SK-N-SH (cell line): ENCODE results near the gene IGF2R. TPM values are rescaled to one million over a fixed set of nuclear protein-coding genes. Genes with fewer than 3 reads are reported as not detected.

Source experiments
- CTCF ChIA-PET: fragments of 300-600, 350-600 bp; formaldehyde crosslinking; extraction: SDS; loops from one replicate; lab custom pipeline; 2021; lab: Yijun Ruan, JAX
- POLR2A ChIA-PET: fragments of 350-600 bp; sonication (Branson Sonifier 250); formaldehyde crosslinking; extraction: SDS; loops from one replicate; lab custom pipeline; 2020; ENCODE audit warnings: antibody characterized with exemption, inconsistent platforms; lab: Yijun Ruan, JAX
- DNase-seq: peaks from one replicate; pipeline ENCODE4 v3.0.0; 2012
- H2AFZ ChIP-seq: fragments of 200-600 bp; sonication (generic); 2 replicates; pipeline ENCODE4 v1.8.1; 2016; ENCODE audit warnings: antibody characterized with exemption, mild to moderate bottlenecking, low read depth
- H3F3A ChIP-seq: fragments of 200-600 bp; sonication (generic); replicated peaks from 2 replicates; pipeline ENCODE3; 2016; ENCODE audit warnings: antibody characterized with exemption, mild to moderate bottlenecking; ENCODE audit not compliant: insufficient read depth
- H3K27ac ChIP-seq, 2 experiments: fragments of 200-500 bp in 1 of 2; fragments of 200-600 bp in 1 of 2; sonication (Bioruptor generic) in 1 of 2; sonication (generic), shearing (Covaris generic) in 1 of 2; 2 replicates each; pipeline versions ENCODE4 v1.5.1 to v1.6.1; 2014 to 2016; ENCODE audit warnings: low read depth in 2 of 2, inconsistent platforms in 1 of 2, low read length in 1 of 2, mild to moderate bottlenecking in 1 of 2, mixed read lengths in 1 of 2
- H3K27me3 ChIP-seq: fragments of 200-600 bp; sonication (generic), shearing (Covaris generic); 2 replicates; pipeline ENCODE4 v1.6.1; 2016; ENCODE audit warnings: mixed run types; ENCODE audit not compliant: insufficient read depth
- H3K36me3 ChIP-seq, 2 experiments: fragments of 200-500 bp in 1 of 2; fragments of 200-600 bp in 1 of 2; sonication (Bioruptor generic) in 1 of 2; sonication (generic) in 1 of 2; replicated peaks in 1 of 2; 2 replicates each; pipeline versions ENCODE3 to v1.5.1; 2014 to 2016; ENCODE audit warnings: low read length in 1 of 2, mild to moderate bottlenecking in 1 of 2; ENCODE audit not compliant: insufficient read depth in 2 of 2, control insufficient read depth in 1 of 2
- H3K4me1 ChIP-seq, 2 experiments: fragments of 200-500 bp in 1 of 2; fragments of 200-600 bp in 1 of 2; sonication (Bioruptor generic) in 1 of 2; sonication (generic), shearing (Covaris generic) in 1 of 2; 2 replicates each; pipeline versions ENCODE4 v1.5.1 to v1.6.1; 2014 to 2016; ENCODE audit warnings: low read depth in 1 of 2, low read length in 1 of 2, mixed run types in 1 of 2; ENCODE audit not compliant: insufficient read depth in 2 of 2, control insufficient read depth in 1 of 2
- H3K4me2 ChIP-seq: fragments of 200-600 bp; sonication (generic), shearing (Covaris generic); 2 replicates; pipeline ENCODE4 v1.6.1; 2017; ENCODE audit warnings: mixed run types
- H3K4me3 ChIP-seq, 2 experiments: fragments of 200-500 bp in 1 of 2; fragments of 200-600 bp in 1 of 2; sonication (Bioruptor generic) in 1 of 2; sonication (generic), shearing (Covaris generic) in 1 of 2; 2 replicates each; pipeline versions ENCODE4 v1.5.1 to v1.8.1; 2014 to 2016; ENCODE audit warnings: low read depth in 2 of 2, inconsistent platforms in 1 of 2, low read length in 1 of 2, mild to moderate bottlenecking in 1 of 2, mixed read lengths in 1 of 2, moderate library complexity in 1 of 2
- H3K79me2 ChIP-seq: fragments of 200-600 bp; sonication (generic); 2 replicates; pipeline ENCODE4 v1.8.1; 2017; ENCODE audit warnings: mild to moderate bottlenecking; ENCODE audit not compliant: insufficient read depth
- H3K9ac ChIP-seq: fragments of 200-600 bp; sonication (generic); 2 replicates; pipeline ENCODE4 v1.6.1; 2017; ENCODE audit warnings: mixed run types
- H3K9me2 ChIP-seq: fragments of 200-600 bp; sonication (generic); 2 replicates; pipeline ENCODE4 v1.6.1; 2017; ENCODE audit warnings: mixed run types
- H3K9me3 ChIP-seq: fragments of 200-600 bp; sonication (generic); 2 replicates; pipeline ENCODE4 v1.6.1; 2017; ENCODE audit warnings: mixed run types, mild to moderate bottlenecking, moderate library complexity
- H4K20me1 ChIP-seq: fragments of 200-600 bp; sonication (generic); 2 replicates; pipeline ENCODE4 v1.6.1; 2017; ENCODE audit warnings: mild to moderate bottlenecking, mixed run types; ENCODE audit not compliant: insufficient read depth
- CHD2 ChIP-seq: fragments of 150-350 bp; IDR thresholded peaks from 2 replicates; pipeline ENCODE4 v1.6.1; 2018; ENCODE audit warnings: low read length; ENCODE audit not compliant: partially characterized antibody
- FOSL2 ChIP-seq: IDR thresholded peaks from 2 replicates; pipeline ENCODE4 v1.4.0; 2012; ENCODE audit warnings: low read depth, mild to moderate bottlenecking, moderate library complexity, borderline replicate concordance
- FOXM1 ChIP-seq: IDR thresholded peaks from 2 replicates; pipeline ENCODE4 v1.4.0; 2012; ENCODE audit warnings: low read depth, mild to moderate bottlenecking
- GABPA ChIP-seq: IDR thresholded peaks from 2 replicates; pipeline ENCODE4 v1.4.0; 2012; ENCODE audit warnings: low read depth, mild to moderate bottlenecking
- GATA2 ChIP-seq: sonication (generic); formaldehyde crosslinking; IDR thresholded peaks from 2 replicates; pipeline ENCODE4 v1.5.0; 2020; ENCODE audit warnings: mild to moderate bottlenecking, missing genetic modification reagents
- JUND ChIP-seq: IDR thresholded peaks from 2 replicates; pipeline ENCODE4 v1.4.0; 2012
- MXI1 ChIP-seq: IDR thresholded peaks from 2 replicates; pipeline ENCODE4 v1.6.1; 2012; ENCODE audit warnings: mild to moderate bottlenecking, low read depth, low read length, improper control_type of control experiment
- NFIC ChIP-seq: IDR thresholded peaks from 2 replicates; pipeline ENCODE4 v1.4.0; 2012; ENCODE audit warnings: borderline replicate concordance
- POLR2AphosphoS5 ChIP-seq: IDR thresholded peaks from 2 replicates; pipeline ENCODE4 v1.6.1; 2012; ENCODE audit warnings: low read depth, low read length
- RCOR1 ChIP-seq: fragments of 150-350 bp; IDR thresholded peaks from 2 replicates; pipeline ENCODE4 v1.6.1; 2017; ENCODE audit warnings: antibody characterized with exemption, low read length
- RXRA ChIP-seq: IDR thresholded peaks from 2 replicates; pipeline ENCODE4 v1.4.0; 2012; ENCODE audit warnings: low read depth, mild to moderate bottlenecking, borderline replicate concordance
- SIN3A ChIP-seq: IDR thresholded peaks from 2 replicates; pipeline ENCODE4 v1.6.1; 2012; ENCODE audit warnings: low read depth, mild to moderate bottlenecking, low read length, moderate library complexity, borderline replicate concordance
- SMC3 ChIP-seq: IDR thresholded peaks from 2 replicates; pipeline ENCODE4 v1.6.1; 2012; ENCODE audit warnings: low read depth, low read length, improper control_type of control experiment
- TAF1 ChIP-seq: IDR thresholded peaks from 2 replicates; pipeline ENCODE4 v1.6.1; 2012; ENCODE audit warnings: low read depth, mild to moderate bottlenecking, low read length, moderate library complexity, borderline replicate concordance
- TCF12 ChIP-seq: IDR thresholded peaks from 2 replicates; pipeline ENCODE4 v1.4.0; 2012
- USF2 ChIP-seq: fragments of 150-350 bp; IDR thresholded peaks from 2 replicates; pipeline ENCODE4 v1.6.1; 2017; ENCODE audit warnings: antibody characterized with exemption, low read length, low read depth, borderline replicate concordance
- WGBS: methylation state at CpG from one replicate; pipeline ENCODE4 v1.1.6; 2017; ENCODE audit warnings: low lambda C conversion rate; 5-methylcytosine and 5-hydroxymethylcytosine counted together
- polyA plus RNA-seq, 3 experiments: library from polyadenylated mRNA; depleted of rRNA; stranded (reverse); fragments of >200 nt; gene quantifications; 2 replicates each; pipeline ENCODE4 v1.2.3, GENCODE V29; 2012
- TF ChIP-seq, protein P1 (sequence below): IDR thresholded peaks from 2 replicates; pipeline ENCODE4 v1.4.0; 2012; ENCODE audit warnings: low read depth
- TF ChIP-seq, protein P2 (sequence below): fragments of 150-350 bp; IDR thresholded peaks from 2 replicates; pipeline ENCODE4 v1.6.1; 2016; ENCODE audit warnings: mild to moderate bottlenecking, low read depth, low read length

The IGF2R gene
- polyA plus RNA-seq, 1 of the 3 experiments (the other 2 are of a cell fraction): 45.0 TPM

- TF ChIP-seq CHD2 (no peak), RCOR1 (no peak), TAF1 (no peak), FOXM1 (no peak), NFIC (no peak), GATA2 (CRISPR knock-in tag) (no peak), POLR2AphosphoS5 (no peak), JUND (no peak)
- peak overlapping the region in 1 of 2 experiments; percentile 45; a peak in 2 of 4 replicates for H3K27ac ChIP-seq
- WGBS: 89% methylated on average over 6 of the region's 6 CpGs
- H3K27me3 ChIP-seq: no peaks in the 10 kb centered on the region
- peak overlapping the region; percentile 12; the same call in 1 of the 2 replicates for H3K9ac ChIP-seq
- peak overlapping the region; percentile 51 for H3K4me2 ChIP-seq
- no peaks in the 10 kb centered on the region for H3K9me2 ChIP-seq
- no peaks in the 10 kb centered on the region for H3K36me3 ChIP-seq
- CTCF ChIA-PET: interaction anchor here (1.1 kb wide), 1 partner anchor 106 kb away, joined by 3 read pairs; no protein-coding TSS in a partner anchor
- no peak overlapping the region for H2AFZ ChIP-seq
- H3K79me2 ChIP-seq: peaks cover 99% of the 10 kb centered on the region
- POLR2A ChIA-PET: no interaction called here
- no peak for DNase-seq
- peaks cover 7% of the 10 kb centered on the region for H3F3A ChIP-seq
- H3K9me3 ChIP-seq: no peaks in the 10 kb centered on the region
- H3K4me1 ChIP-seq: peaks cover 32 to 45% of the 10 kb centered on the region in 2 experiments
- H3K4me3 ChIP-seq: no peak overlapping the region
- peaks cover 80% of the 10 kb centered on the region for H4K20me1 ChIP-seq
Measured at GRCh38 chr6:159982731-159983506, 14.0 kb downstream of the IGF2R start.

DNA sequence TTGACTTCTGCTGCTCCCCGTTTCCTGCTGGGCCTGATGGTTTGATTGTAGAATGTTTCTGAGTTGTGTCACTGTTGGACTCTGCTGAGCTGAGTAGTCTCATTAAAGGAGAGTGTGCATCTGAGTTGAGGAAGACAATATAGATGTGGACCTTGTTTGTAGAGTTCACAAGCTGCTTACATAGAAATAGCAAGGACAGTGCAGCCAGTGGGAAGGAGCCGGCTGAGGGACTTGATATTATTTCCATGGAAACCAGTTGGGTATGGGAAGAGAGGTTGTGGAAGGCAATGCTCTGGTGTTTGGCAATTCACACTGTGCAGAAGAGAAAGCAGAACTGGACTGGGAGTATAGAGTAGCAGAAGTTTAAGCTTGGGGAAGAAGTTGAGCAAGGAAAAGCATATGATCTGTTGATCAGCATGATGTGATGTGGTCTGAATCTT lies 14.8 kb downstream of the IGF2R start:
- Histone ChIP-seq H3K36me3 (no peaks in the 10 kb centered on the region), H4K20me1 (peaks cover 72% of the 10 kb centered on the region), H3K4me3 (no peak overlapping the region), H3K4me1 (peaks cover 25 to 42% of the 10 kb centered on the region in 2 experiments), H3K79me2 (peaks cover 99% of the 10 kb centered on the region), H3K9me3 (no peaks in the 10 kb centered on the region), H3K9ac (peak overlapping the region; percentile 12; the same call in 1 of the 2 replicates), H3K27me3 (no peaks in the 10 kb centered on the region), H2AFZ (no peak overlapping the region), H3F3A (peaks cover 7% of the 10 kb centered on the region), H3K27ac (peak overlapping the region in 1 of 2 experiments; percentile 45; a peak in 2 of 4 replicates), H3K9me2 (no peaks in the 10 kb centered on the region), H3K4me2 (peak overlapping the region; percentile 51)
- TF ChIP-seq SMC3 (no peak), MXI1 (no peak), USF2 (no peak), GATA2 (CRISPR knock-in tag) (no peak), TCF12 (no peak), RXRA (no peak), SIN3A (no peak), FOSL2 (no peak), TAF1 (no peak), GABPA (no peak)
- TF ChIP-seq, protein P1, sequence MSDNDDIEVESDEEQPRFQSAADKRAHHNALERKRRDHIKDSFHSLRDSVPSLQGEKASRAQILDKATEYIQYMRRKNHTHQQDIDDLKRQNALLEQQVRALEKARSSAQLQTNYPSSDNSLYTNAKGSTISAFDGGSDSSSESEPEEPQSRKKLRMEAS: no peak
- TF ChIP-seq, protein P2, sequence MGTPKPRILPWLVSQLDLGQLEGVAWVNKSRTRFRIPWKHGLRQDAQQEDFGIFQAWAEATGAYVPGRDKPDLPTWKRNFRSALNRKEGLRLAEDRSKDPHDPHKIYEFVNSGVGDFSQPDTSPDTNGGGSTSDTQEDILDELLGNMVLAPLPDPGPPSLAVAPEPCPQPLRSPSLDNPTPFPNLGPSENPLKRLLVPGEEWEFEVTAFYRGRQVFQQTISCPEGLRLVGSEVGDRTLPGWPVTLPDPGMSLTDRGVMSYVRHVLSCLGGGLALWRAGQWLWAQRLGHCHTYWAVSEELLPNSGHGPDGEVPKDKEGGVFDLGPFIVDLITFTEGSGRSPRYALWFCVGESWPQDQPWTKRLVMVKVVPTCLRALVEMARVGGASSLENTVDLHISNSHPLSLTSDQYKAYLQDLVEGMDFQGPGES: no peak
- WGBS: 86% methylated on average over 2 of the region's 2 CpGs
- POLR2A ChIA-PET: no interaction called here
- CTCF ChIA-PET: interaction anchor here (0.9 to 1.1 kb wide), 2 partner anchors 10 to 105 kb away, joined by 3 read pairs; no protein-coding TSS in a partner anchor
- no peak for DNase-seq
